ENCODE data around the gene GMDS.

GMDS gene

DNA sequence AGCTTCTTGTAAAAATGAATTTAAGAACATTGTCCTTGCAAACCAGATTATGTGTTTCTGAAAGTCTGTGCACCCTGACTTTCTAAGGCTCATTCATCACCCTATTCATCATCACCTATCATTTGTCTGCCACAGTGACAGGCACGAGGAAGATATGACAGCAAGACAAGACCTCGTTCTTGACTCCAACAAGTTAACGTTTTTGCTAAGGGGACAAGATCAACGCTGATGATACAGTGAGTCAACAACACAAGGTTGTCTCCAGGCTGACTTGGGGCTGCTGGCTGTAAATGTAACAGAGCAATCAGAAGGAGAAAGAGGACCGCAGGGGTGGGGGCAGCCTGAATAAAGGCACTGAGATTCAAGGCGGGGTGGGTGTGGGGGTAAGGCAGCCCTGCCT lies 541.5 kb downstream of the GMDS start:
- ChIA-PET CTCF (interaction anchor here (0.5 kb wide), 1 partner anchor 11 kb away, joined by 3 read pairs; no protein-coding TSS in a partner anchor), POLR2A (ENCODE audit: low non-redundant PET) (no interaction called here)
- no peak overlapping the region for H3K27ac ChIP-seq
- TF ChIP-seq, protein P1, sequence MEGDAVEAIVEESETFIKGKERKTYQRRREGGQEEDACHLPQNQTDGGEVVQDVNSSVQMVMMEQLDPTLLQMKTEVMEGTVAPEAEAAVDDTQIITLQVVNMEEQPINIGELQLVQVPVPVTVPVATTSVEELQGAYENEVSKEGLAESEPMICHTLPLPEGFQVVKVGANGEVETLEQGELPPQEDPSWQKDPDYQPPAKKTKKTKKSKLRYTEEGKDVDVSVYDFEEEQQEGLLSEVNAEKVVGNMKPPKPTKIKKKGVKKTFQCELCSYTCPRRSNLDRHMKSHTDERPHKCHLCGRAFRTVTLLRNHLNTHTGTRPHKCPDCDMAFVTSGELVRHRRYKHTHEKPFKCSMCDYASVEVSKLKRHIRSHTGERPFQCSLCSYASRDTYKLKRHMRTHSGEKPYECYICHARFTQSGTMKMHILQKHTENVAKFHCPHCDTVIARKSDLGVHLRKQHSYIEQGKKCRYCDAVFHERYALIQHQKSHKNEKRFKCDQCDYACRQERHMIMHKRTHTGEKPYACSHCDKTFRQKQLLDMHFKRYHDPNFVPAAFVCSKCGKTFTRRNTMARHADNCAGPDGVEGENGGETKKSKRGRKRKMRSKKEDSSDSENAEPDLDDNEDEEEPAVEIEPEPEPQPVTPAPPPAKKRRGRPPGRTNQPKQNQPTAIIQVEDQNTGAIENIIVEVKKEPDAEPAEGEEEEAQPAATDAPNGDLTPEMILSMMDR (conservative IDR thresholded peaks at IDR 0.05; ENCODE audit: low read depth) = no peak
- DNase-seq (ENCODE audit: low spot score) = no peak

DNA sequence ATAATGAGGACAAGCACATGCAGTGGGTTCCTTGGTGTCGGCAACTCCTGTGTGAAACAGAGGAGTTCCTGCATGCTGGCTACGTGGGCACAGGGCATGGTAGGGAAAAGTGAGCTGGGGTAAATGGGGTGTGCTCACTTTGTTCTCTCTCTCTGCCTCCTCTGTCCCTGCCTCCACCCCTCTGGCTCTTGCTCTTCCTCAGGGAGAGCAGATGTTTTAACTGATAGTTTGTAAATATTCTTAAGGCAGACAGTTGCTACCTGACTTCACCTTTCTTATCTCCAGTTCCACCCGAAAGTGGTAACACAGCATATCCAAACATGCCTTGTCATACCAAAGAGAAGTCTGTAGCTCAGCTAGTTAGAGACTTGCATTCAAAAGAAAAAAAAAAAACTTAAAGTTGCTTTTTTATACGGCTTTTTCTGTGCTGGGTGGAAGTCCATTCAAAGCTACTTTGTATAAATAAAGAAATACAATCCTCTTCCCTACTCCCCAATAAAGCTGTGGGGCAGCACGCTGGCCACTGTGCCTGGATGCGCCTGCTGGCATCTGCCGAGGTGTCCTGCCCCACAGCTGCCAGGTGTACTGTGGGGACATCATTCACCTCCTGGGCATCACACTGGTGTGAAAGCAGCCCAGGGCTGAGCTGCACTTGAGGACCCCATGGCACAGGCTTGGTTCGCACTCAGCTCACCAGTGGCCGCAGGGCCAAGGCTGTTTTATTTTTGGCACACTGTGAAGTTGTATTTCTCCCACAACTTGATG lies 542.1 kb downstream of the GMDS start:
- DNase-seq (ENCODE audit: low spot score) = no peak
- CTCF ChIA-PET = interaction anchor here (0.5 kb wide), 1 partner anchor 12 kb away, joined by 3 read pairs; no protein-coding TSS in a partner anchor

DNA sequence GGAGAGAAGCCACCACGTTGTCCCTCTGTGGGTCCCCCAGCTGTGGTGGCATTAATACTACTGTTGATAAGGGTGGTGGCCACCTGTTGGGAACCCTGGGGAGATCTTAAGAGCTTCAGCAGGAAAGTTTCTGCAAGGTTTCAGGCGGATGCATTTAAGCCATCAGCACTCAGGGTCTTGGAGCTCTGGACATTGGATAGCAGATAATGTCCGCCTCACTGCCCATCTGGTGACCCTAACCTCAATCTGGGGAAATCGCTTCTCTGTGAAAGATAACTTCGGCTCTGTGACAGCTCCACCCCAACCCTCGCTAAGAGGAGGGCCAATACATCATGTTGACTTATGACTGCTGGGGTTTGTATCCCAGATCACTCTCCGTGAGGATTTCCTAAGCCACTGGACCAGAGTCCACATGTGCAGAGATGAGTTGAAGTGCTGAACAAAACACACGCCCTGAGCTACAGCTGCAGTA lies 542.8 kb downstream of the GMDS start:
- POLR2A ChIA-PET (ENCODE audit: low non-redundant PET) = no interaction called here
- H3K27ac ChIP-seq = no peak overlapping the region
- DNase-seq (ENCODE audit: low spot score) = no peak
- TF ChIP-seq, protein P1 (conservative IDR thresholded peaks at IDR 0.05; ENCODE audit: low read depth) = no peak
- CTCF ChIA-PET = no interaction called here

More for the DNA sequence above, 542.1 kb downstream of the GMDS start:
- H3K27ac ChIP-seq = no peak overlapping the region
- TF ChIP-seq, protein P1 (conservative IDR thresholded peaks at IDR 0.05; ENCODE audit: low read depth) = no peak
- POLR2A ChIA-PET (ENCODE audit: low non-redundant PET) = no interaction called here

DNA sequence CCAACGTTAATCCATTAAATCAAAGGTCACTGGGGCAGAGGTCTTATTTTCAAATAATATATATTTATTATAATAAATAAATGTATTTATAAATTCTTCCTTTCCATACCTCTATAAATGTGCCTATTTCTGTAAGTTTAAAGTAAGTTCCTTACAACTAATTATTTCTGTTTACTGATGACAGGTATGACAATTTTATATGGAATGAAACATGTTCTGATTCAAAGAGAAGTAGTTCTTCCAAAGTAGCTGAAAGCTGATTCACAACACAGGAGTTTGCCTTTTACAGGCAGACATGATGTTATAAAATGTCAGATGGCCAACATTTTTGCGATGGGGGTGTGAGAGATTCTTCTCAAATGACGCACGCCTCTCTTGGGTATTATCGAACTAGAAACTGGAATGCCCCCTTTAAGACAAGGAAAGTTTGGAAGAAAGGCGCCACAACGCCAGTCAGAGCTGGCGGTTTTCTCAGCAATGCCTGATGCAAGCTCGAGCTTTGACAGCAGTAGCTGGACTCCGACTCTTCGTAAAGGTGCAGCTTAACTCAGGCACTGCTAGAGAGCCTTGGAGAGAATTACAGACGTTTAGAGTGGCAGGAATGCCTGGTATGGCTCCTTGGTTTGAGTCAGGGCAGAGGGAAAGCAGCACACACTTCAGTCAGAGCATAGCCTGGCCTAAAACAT lies 543.6 kb downstream of the GMDS start:
- no peak overlapping the region for H3K27ac ChIP-seq
- POLR2A ChIA-PET (ENCODE audit: low non-redundant PET) = no interaction called here
- TF ChIP-seq, protein P1 (conservative IDR thresholded peaks at IDR 0.05; ENCODE audit: low read depth) = no peak
- peak; percentile 20 for DNase-seq (ENCODE audit: low spot score)
- CTCF ChIA-PET = no interaction called here

DNA sequence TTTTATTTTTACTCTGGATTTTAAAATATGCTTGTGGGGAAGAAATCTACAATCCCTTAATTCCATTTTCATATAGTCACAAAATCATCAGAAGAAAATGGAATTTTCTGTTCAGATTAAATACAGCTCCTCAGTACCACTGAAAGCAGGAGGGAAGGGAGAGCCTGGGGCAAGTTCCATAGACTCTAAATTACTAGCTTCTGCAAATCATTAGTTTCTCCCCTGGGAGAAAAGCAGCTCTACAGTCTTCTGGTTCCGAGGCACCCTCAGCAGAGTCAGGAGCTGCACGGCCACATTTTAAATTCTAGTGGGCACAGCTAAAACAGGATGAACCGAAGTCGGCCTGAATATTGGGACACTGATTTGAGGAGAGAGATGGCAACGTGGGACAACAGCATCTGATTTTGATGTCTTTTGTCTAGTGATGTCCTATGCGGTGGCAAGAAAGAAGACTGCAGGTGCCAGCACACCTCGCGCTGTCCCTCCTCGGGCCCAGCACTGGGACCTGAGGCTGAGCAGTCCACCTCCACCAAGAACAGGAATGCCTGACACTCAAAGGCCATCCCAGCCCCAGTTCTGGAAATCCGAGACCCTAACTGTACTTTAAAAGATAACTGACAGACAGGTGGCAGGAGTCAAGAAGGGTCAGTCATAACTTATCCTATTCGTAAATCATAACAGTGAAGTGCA lies 545.0 kb downstream of the GMDS start:
- H3K27ac ChIP-seq = no peak overlapping the region
- ChIA-PET POLR2A (ENCODE audit: low non-redundant PET) (no interaction called here), CTCF (no interaction called here)
- TF ChIP-seq, protein P1 (conservative IDR thresholded peaks at IDR 0.05; ENCODE audit: low read depth) = no peak
- no peak for DNase-seq (ENCODE audit: low spot score)

DNA sequence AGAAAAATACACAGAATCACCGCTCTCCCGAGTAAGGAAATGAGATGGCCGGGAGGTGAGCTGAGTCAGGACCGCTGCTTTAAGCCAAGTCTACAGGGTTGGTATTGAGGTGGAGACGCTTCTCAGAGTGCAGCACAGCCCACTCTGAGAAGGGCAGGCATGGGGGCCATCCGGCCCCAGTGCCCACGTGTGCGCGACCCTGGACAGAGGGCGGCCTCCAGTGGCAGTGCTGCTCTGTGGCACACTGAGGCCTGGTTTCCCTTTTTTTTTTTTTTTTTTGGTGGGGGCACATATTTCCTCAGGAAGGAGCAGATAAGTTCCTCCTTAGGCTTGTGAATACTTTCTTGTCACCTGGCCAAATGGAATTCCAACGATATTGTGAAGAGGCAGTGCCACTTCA lies 546.9 kb downstream of the GMDS start:
- ChIA-PET CTCF (no interaction called here), POLR2A (ENCODE audit: low non-redundant PET) (interaction anchor here (0.6 kb wide), 1 partner anchor 105 kb away, joined by 6 read pairs; no protein-coding TSS in a partner anchor)
- DNase-seq (ENCODE audit: low spot score) = no peak
- H3K27ac ChIP-seq = no peak overlapping the region
- TF ChIP-seq, protein P1 (conservative IDR thresholded peaks at IDR 0.05; ENCODE audit: low read depth) = no peak

Data from RWPE1 (cell line).